Measurements from ENCODE around the gene SLC8A2.
A peak's percentile ranks its signal among the peaks of the same experiment; 100 is the strongest.
"Not testable (repeated sequence)": the region's sequence is repeated elsewhere in the genome, so short reads cannot be mapped to it uniquely, and the experiment has no call there.

The SLC8A2 gene

DNA sequence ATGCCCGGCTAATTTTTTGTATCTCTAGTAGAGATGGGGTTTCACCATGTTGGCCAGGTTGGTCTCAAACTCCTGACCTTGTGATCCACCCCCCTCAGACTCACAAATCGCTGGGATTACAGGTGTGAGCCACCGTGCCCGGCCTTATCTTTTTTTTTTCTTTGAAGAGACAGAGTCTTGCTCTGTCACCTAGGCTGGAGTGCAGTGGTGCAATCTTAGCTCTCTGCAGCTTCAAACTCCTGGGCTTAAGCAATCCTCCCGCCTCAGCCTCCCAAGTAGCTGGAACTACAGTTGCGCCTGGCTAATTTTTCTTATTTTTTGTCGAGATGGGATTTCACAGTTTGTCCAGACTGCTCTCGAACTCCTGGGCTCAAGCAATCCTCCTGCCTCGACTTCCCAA lies 60.0 kb downstream of the SLC8A2 start:
- DNase-seq (ENCODE audit: low read depth) = not testable (repeated sequence)

DNA sequence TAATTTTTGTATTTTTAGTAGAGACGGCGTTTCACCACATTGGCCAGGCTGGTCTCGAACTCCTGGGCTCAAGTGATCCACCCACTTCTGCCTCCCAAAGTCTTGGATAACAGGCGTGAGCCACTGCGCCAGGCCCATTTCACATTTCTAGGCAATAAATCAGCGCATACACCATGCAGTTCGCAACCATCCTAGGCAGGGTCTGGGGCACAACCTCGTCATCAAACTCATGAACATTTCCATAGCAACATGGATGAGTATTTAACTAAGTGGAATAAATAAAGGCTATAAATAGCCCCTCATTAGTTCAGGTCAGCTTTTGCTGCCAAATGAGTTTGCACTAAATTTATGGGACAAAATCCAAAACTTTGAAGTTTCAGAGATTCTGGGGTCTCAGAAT lies 60.6 kb downstream of the SLC8A2 start:
- DNase-seq (ENCODE audit: low read depth) = peak; percentile 29

DNA sequence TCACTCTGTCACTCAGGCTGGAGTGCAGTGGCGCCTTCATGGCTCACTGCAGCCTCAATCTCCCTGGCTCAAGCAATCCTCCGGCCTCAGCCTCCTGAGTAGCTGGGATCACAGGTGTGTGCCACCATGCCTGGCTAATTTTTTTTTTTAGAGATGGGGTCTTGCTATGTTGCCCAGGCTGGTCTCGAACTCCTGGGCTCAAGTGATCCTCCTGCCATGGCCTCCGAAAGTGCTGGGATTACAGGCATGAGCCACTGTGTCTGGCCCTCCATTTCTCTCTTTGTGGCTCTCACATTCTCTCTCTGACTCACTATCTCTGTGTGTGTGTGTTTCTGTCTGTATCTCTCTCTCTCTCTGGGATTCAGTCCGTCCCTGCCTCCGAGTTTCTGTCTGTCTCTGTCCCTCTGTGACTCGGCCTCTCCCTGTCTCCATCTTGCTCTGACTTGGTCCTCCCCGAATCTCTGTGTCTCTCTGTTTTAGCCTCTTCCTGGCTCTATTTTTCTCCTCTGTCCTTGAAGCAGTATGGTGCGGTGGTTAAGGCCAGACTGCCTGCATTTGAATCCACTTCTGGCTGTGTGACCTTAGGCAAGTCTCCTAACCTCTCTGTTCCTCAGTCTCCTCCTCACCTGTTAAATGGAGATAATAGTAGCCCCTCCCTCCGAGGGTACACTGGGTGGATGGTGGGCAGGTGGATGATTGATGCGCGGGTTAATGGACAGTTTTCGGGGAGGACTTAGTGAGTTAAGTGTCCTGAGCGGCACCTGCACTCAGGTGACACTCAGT lies 63.3 kb downstream of the SLC8A2 start:
- no peak for DNase-seq (ENCODE audit: low read depth)

DNA sequence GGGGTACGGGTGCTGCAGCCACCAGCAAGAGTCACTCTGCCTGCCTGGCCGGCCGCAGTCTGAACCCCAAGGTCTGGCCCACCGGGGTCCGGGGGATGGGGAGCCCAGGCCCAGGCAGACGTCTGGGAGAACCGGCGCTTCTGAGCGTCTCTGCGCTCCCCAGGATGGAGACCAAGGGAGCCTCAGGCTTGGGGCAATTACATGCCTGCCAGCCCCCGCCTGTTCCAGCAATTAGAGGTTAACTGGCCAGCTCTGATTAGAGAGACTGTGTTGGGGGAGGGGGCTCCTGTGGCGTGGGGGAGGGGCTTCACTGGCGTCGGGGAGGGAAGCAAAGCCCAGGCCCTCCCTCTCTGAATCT lies 64.3 kb downstream of the SLC8A2 start:
- no peak for DNase-seq (ENCODE audit: low read depth)

DNA sequence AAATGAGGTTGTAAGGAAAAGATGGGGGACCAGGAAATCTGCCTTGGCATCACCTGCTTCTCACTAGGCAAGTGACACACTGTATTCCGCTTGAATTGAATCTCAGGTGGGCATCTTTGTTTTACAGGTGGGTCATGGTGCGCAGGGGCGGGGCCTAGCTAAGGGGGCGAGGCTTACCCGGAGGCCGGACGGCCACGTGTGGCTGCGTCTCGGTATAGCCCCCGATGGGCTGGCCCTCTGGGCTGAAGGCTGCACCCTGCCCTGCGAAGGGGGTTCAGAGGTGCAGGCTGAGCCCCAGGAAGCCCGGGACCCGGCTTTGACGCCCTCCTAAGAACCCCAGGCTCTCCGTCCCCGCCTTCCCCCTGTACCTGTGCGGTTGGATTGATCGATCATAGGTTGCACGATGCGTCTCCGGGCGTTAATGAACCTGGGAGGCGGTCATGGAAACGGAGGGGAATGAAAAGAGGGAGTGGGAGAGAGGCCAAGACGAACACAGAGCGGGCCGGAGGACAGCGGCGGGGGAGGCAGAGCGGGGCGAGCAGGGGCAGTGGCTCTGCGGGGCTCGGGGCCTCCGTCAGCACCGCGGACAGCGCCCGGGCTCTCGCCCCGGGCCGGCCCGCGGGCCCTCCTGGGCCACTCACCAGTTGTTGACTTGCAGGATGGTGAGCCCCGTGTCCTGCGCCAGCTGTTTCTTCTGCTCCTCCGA lies 64.8 kb downstream of the SLC8A2 start:
- DNase-seq (ENCODE audit: low read depth) = no peak

- DNase-seq (ENCODE audit: low read depth) = no peak
Measured at GRCh38 chr19:47405854-47406417, 65.8 kb downstream of the SLC8A2 start.

DNA sequence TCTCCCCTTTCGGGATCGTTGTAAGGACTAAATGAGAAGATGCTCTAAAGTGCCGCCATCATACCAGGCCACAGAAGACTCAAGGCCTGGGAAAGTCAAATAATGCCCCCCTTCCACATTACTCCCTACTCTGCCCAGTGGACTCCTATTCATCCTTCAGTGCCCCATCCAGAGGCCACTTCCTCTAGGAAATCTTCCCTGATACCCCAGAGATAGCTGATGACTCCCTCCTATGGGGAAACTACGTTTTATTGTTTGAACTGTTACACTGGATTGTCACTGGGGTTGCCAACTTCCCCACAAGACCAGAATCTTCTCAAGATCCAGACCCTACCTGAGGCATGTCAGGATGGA lies 66.5 kb downstream of the SLC8A2 start:
- no peak for DNase-seq (ENCODE audit: low read depth)

DNA sequence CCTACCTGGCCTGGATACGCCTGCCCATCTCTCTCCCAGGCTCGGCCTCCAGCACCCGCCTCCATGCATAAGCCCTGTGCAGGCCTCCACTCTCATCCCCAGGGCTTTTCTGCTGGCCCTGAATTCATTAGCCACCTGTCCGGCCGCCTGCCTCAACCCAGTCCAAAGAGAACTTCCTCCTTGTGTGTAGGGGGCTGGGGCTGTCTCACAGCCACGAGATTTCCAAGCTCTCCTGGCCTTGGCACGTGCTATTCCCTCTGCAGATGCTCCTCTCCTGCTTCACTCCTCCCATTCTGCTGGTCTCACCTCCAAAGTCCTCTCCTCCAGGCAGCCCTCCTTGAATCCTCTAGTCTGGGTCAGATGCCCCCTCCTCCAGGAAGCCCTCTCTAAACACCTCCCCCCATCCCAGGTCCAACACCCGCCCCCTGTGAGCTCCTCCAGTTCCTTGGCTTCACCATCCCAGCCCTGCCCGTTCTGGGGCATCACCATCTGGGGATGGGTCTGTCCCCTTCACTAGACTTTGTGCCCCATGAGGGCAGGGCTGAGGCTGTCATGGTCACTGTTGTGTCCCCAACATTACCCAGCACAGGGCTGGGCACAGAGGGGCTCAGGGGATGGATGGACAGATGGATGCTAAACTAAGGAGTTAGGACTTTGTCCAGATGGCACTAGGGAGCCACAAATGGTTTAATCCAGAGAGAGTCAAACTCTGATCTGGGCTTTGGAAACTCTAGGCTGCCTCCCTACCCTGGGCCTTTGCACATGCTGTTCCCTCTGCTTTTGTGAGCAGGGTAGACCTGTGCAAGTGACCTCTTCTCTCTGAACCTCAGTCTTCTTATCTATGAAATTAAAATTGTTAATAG lies 67.1 kb downstream of the SLC8A2 start:
- no peak for DNase-seq (ENCODE audit: low read depth)

GRCh38 chr19:47402504-47402903 lies 69.2 kb downstream of the SLC8A2 start:
- no peak for DNase-seq (ENCODE audit: low read depth)

- no peak for DNase-seq (ENCODE audit: low read depth)
Measured at GRCh38 chr19:47398707-47399597, 72.7 kb downstream of the SLC8A2 start.

- peak; percentile 77 for DNase-seq (ENCODE audit: low read depth)
Measured at GRCh38 chr19:47391510-47392223, 80.0 kb downstream of the SLC8A2 start.

GRCh38 chr19:47390533-47391488 lies 80.9 kb downstream of the SLC8A2 start:
- no peak for DNase-seq (ENCODE audit: low read depth)

DNA sequence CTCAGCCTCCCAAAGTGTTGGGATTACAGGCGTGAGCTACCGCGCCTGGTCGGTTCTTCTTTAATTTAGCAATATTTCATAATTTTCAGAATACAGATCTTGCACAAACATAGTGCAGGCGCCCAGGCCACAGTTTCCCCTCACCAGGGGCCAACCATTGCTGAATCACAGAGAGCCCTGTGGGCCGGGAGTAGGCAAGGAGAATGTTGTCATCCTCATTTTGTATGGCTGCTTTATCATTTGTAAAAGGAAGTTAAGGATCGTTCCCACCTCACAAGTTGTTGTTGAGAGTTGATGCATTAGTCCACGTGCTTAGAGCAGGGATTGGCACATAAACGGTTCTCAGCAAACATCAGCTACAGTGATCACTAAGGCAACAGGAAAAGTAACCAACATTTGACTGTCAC lies 82.5 kb downstream of the SLC8A2 start:
- DNase-seq (ENCODE audit: low read depth) = no peak

- DNase-seq (ENCODE audit: low read depth) = not testable (repeated sequence)
Measured at GRCh38 chr19:47388721-47389120, 83.0 kb downstream of the SLC8A2 start.

DNA sequence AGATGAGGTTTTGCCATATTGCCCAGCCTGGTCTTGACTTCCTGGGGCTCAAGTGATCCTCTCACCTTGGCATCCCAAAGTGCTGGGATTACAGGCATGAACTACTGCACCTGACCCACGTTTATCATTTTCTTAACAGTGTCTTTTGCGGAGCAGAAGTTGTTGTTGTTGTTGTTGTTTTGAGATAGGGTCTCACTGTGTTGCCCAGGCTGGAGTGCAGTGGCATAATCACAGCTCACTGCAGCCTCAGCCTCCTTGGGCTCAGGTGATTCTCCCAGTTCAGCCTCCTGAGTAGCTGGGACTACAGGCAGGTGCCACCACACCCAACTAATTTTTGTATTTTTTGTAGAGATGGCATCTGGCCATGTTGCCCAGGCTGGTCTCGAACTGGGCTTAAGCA lies 84.1 kb downstream of the SLC8A2 start:
- DNase-seq (ENCODE audit: low read depth) = not testable (repeated sequence)

GRCh38 chr19:47386582-47386981 lies 85.1 kb downstream of the SLC8A2 start:
- not testable (repeated sequence) for DNase-seq (ENCODE audit: low read depth)

DNA sequence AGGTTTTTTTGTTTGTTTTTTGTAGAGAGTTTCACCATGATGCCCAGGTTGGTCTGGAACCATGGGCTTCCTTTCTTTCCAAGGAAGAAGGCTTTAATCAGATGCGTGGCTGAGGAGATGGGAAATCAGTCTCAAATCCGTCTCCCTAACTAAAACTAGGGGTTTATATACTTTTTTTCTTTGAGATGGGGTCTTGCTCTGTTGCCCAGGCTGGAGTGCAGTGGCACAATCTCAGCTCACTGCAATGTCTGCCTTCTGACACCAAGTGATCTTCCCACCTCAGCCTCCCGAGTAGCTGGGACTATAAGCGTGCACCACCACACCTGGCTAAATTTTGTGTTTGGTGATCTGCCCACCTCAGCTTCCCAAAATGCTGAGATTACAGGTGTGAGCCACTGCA lies 87.2 kb downstream of the SLC8A2 start:
- not testable (repeated sequence) for DNase-seq (ENCODE audit: low read depth)

- DNase-seq (ENCODE audit: low read depth) = not testable (repeated sequence)
Measured at GRCh38 chr19:47383890-47384289, 87.8 kb downstream of the SLC8A2 start.

DNA sequence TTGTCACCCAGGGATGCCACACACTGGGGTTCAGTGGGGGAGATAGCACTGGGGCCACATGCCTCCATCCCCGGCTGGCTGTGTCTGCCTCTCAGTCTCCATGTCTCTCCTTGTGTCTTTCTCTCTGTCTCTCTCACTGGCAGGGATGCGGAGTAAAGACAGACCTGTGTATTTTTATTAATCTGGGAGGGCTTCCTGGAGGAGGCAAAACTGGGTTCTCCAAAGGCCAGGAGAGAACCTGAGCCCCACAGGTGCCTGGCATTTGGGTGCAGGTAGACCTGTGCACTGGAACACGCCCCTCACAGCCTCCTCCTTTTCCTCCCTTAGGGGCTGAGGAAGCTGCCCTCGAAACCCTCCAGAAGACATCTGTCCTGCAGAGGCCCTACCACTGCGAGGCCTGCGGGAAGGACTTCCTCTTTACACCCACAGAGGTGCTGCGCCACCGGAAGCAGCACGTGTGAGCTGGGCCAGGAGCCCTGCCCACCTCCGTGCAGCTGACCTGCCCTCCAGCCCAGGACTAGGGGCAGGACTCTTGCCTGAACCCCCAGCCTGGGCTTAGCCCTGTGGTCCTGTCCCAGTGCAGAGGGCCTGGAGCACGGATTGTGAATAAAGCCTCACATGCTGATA lies 89.9 kb downstream of the SLC8A2 start:
- no peak for DNase-seq (ENCODE audit: low read depth)
